Naive thymus-derived CD4-positive, alpha-beta T cell (primary cell): ENCODE results near the gene EMP1. TPM values are rescaled to one million over a fixed set of nuclear protein-coding genes. Genes with fewer than 3 reads are reported as not detected.

Experiments
- ATAC-seq: fragments of 150-1000 bp; cut with Tn5 transposase; 2 replicates; pipeline ENCODE4 v1.10.0; 2021; ENCODE audit warnings: mild to moderate bottlenecking, moderate library complexity
- CTCF ChIA-PET: fragments of 350-600 bp; sonication (Branson Sonifier 250); formaldehyde crosslinking; loops from one replicate; lab custom pipeline; 2021; ENCODE audit warnings: antibody characterized with exemption; lab: Charles Lee
- POLR2A ChIA-PET: fragments of 350-600 bp; sonication (Branson Sonifier 250); formaldehyde crosslinking; loops from one replicate; lab custom pipeline; 2021; ENCODE audit warnings: antibody characterized with exemption, inconsistent platforms; lab: Charles Lee
- DNase-seq, 9 donors: peaks; one replicate each; pipeline versions ENCODE4 v3.0.0 to v3.0.0-alpha.2; 2020 to 2022; ENCODE audit warnings: mixed read lengths in 1 of 9
- H3K27ac ChIP-seq: one replicate; pipeline ENCODE4 v1.7.0; 2013; ENCODE audit warnings: mild to moderate bottlenecking, low read depth, low read length, moderate library complexity
- H3K27me3 ChIP-seq, 2 donors: one replicate each; pipeline ENCODE4 v1.7.0; 2013; ENCODE audit warnings: low read length in 2 of 2, mild to moderate bottlenecking in 2 of 2, moderate library complexity in 2 of 2; ENCODE audit not compliant: control insufficient read depth in 2 of 2, insufficient read depth in 2 of 2
- H3K36me3 ChIP-seq, 3 experiments: 1 replicate in 2 of 3; 2 replicates in 1 of 3; pipeline ENCODE4 v1.7.0; 2013; ENCODE audit warnings: low read length in 3 of 3, mild to moderate bottlenecking in 3 of 3, moderate library complexity in 1 of 3; ENCODE audit not compliant: insufficient read depth in 3 of 3, control insufficient read depth in 2 of 3
- H3K4me1 ChIP-seq, 2 donors: one replicate each; pipeline ENCODE4 v1.7.0; 2013; ENCODE audit warnings: low read length in 2 of 2, mild to moderate bottlenecking in 2 of 2, moderate library complexity in 1 of 2; ENCODE audit not compliant: control insufficient read depth in 2 of 2, insufficient read depth in 2 of 2
- H3K4me3 ChIP-seq: 2 replicates; pipeline ENCODE4 v1.7.0; 2013; ENCODE audit warnings: mild to moderate bottlenecking, low read length
- H3K9me3 ChIP-seq, 3 experiments: 1 replicate in 2 of 3; 2 replicates in 1 of 3; pipeline ENCODE4 v1.7.0; 2013; ENCODE audit warnings: low read length in 3 of 3; ENCODE audit not compliant: control insufficient read depth in 2 of 3
- H3K27ac Mint-ChIP-seq, 9 donors: one replicate each; pipeline ENCODE4 v1.8.0; 2020 to 2022; ENCODE audit warnings: mixed read lengths in 9 of 9, mild to moderate bottlenecking in 8 of 9, moderate library complexity in 5 of 9, inconsistent platforms in 2 of 9
- H3K27me3 Mint-ChIP-seq, 5 donors: one replicate each; pipeline ENCODE4 v1.8.0; 2021 to 2022; ENCODE audit warnings: mixed read lengths in 5 of 5, mild to moderate bottlenecking in 1 of 5
- H3K36me3 Mint-ChIP-seq, 5 donors: one replicate each; pipeline ENCODE4 v1.8.0; 2020 to 2022; ENCODE audit warnings: mixed read lengths in 5 of 5, mild to moderate bottlenecking in 3 of 5, inconsistent platforms in 1 of 5
- H3K4me1 Mint-ChIP-seq, 7 donors: one replicate each; pipeline ENCODE4 v1.8.0; 2020 to 2022; ENCODE audit warnings: mixed read lengths in 7 of 7, mild to moderate bottlenecking in 3 of 7, inconsistent platforms in 1 of 7
- H3K4me3 Mint-ChIP-seq, 10 donors: one replicate each; pipeline ENCODE4 v1.8.0; 2020 to 2022; ENCODE audit warnings: mild to moderate bottlenecking in 10 of 10, mixed read lengths in 10 of 10, moderate library complexity in 6 of 10, inconsistent platforms in 2 of 10
- H3K9me3 Mint-ChIP-seq, 11 donors: one replicate each; pipeline ENCODE4 v1.8.0; 2020 to 2022; ENCODE audit warnings: mixed read lengths in 11 of 11, mild to moderate bottlenecking in 4 of 11, inconsistent platforms in 1 of 11, moderate library complexity in 1 of 11
- intact Hi-C, 2 donors: fragments of 100-400 bp; cut with micrococcal nuclease; formaldehyde crosslinking; loops; one replicate each; pipeline ENCODE4 v1.15.1; 2023
- polyA plus RNA-seq, 2 donors: library from polyadenylated mRNA; unstranded; fragments of 300-500 nt; fragmentation: Illumina TruSeq; gene quantifications; one replicate each; pipeline ENCODE4 v1.2.3, GENCODE V29; 2021
- total RNA-seq, 6 experiments: library from RNA in 5 of 6; stranded (reverse) in 5 of 6; gene quantifications; 1 replicate in 5 of 6; 2 replicates in 1 of 6; pipeline ENCODE4 v1.2.3 and lab custom pipeline; 2021 to 2026

Gene EMP1
- total and polyA plus RNA-seq, 7 experiments from 2014 or later = 0.37 to 40.1 (median 4.3) TPM; not detected in 1

- Histone ChIP-seq H3K36me3 (no peaks in the 10 kb centered on the region), H3K9me3 (no peaks in the 10 kb centered on the region), H3K27ac (no peak overlapping the region), H3K4me3 (no peak overlapping the region), H3K27me3 (no peaks in the 10 kb centered on the region), H3K4me1 (no peaks in the 10 kb centered on the region)
- ChIA-PET CTCF (interaction anchor here (0.7 kb wide), 1 partner anchor 95 kb away, joined by 4 read pairs; no protein-coding TSS in a partner anchor), POLR2A (no interaction called here)
- H3K4me3 Mint-ChIP-seq = no peak overlapping the region
- intact Hi-C loops = no loop called here
- ATAC-seq (no peak), DNase-seq (no peak)
- H3K4me1 Mint-ChIP-seq = no peaks in the 10 kb centered on the region
- no peak overlapping the region for H3K27ac Mint-ChIP-seq
- no peaks in the 10 kb centered on the region for H3K36me3 Mint-ChIP-seq
- H3K27me3 Mint-ChIP-seq = peaks cover 0 to 26% (median 8%) of the 10 kb centered on the region in 5 donors
- peaks cover 0 to 1% (median 0%) of the 10 kb centered on the region in 11 donors for H3K9me3 Mint-ChIP-seq
Observed at GRCh38 chr12:13241833-13242488, 45.4 kb downstream of the EMP1 start.

GRCh38 chr12:13242936-13243335 is 46.4 kb downstream of the EMP1 start:
- ChIA-PET POLR2A (no interaction called here), CTCF (no interaction called here)
- peaks cover 0 to 1% (median 0%) of the 10 kb centered on the region in 11 donors for H3K9me3 Mint-ChIP-seq
- no peaks in the 10 kb centered on the region for H3K4me1 Mint-ChIP-seq
- DNase-seq (no peak), ATAC-seq (no peak)
- Histone ChIP-seq H3K27me3 (no peaks in the 10 kb centered on the region), H3K9me3 (no peaks in the 10 kb centered on the region), H3K4me1 (no peaks in the 10 kb centered on the region), H3K27ac (no peak overlapping the region), H3K4me3 (no peak overlapping the region), H3K36me3 (no peaks in the 10 kb centered on the region)
- H3K36me3 Mint-ChIP-seq = no peaks in the 10 kb centered on the region
- H3K4me3 Mint-ChIP-seq = no peak overlapping the region
- intact Hi-C loops = no loop called here
- peaks cover 0 to 22% (median 8%) of the 10 kb centered on the region in 5 donors for H3K27me3 Mint-ChIP-seq
- H3K27ac Mint-ChIP-seq = no peak overlapping the region

- no peaks in the 10 kb centered on the region for H3K36me3 ChIP-seq
- H3K4me1 ChIP-seq = no peaks in the 10 kb centered on the region
- DNase-seq (no peak), ATAC-seq (no peak)
- H3K27ac ChIP-seq = no peak overlapping the region
- H3K9me3 Mint-ChIP-seq = peaks cover 0 to 1% (median 0%) of the 10 kb centered on the region in 11 donors
- ChIA-PET POLR2A (no interaction called here), CTCF (interaction anchor here (1.2 kb wide), 1 partner anchor 32 kb away, joined by 3 read pairs; no protein-coding TSS in a partner anchor)
- no peaks in the 10 kb centered on the region for H3K4me1 Mint-ChIP-seq
- no peak overlapping the region for H3K27ac Mint-ChIP-seq
- no peaks in the 10 kb centered on the region for H3K9me3 ChIP-seq
- no peaks in the 10 kb centered on the region for H3K27me3 ChIP-seq
- peaks cover 0 to 26% (median 8%) of the 10 kb centered on the region in 5 donors for H3K27me3 Mint-ChIP-seq
- H3K36me3 Mint-ChIP-seq = no peaks in the 10 kb centered on the region
- H3K4me3 ChIP-seq = no peak overlapping the region
- no peak overlapping the region for H3K4me3 Mint-ChIP-seq
- intact Hi-C loops = no loop called here
Observed at GRCh38 chr12:13243516-13244070, 47.1 kb downstream of the EMP1 start.

- Histone ChIP-seq H3K27ac (no peak overlapping the region), H3K4me3 (no peak overlapping the region), H3K27me3 (no peaks in the 10 kb centered on the region), H3K4me1 (no peaks in the 10 kb centered on the region), H3K9me3 (no peaks in the 10 kb centered on the region), H3K36me3 (no peaks in the 10 kb centered on the region)
- H3K9me3 Mint-ChIP-seq = peaks cover 0 to 3% (median 0%) of the 10 kb centered on the region in 11 donors
- ChIA-PET CTCF (interaction anchor here (1.9 kb wide), 1 partner anchor 12 kb away, joined by 4 read pairs; no protein-coding TSS in a partner anchor), POLR2A (no interaction called here)
- H3K27me3 Mint-ChIP-seq = peaks cover 5 to 15% (median 12%) of the 10 kb centered on the region in 5 donors
- no peak overlapping the region for H3K4me3 Mint-ChIP-seq
- no peak for ATAC-seq
- H3K4me1 Mint-ChIP-seq = no peaks in the 10 kb centered on the region
- no peaks in the 10 kb centered on the region for H3K36me3 Mint-ChIP-seq
- H3K27ac Mint-ChIP-seq = no peak overlapping the region
- no peak for DNase-seq
- intact Hi-C loops = no loop called here
Observed at GRCh38 chr12:13247596-13247995, 51.1 kb downstream of the EMP1 start.

GRCh38 chr12:13248964-13249363 is 52.4 kb downstream of the EMP1 start:
- Mint-ChIP-seq H3K36me3 (no peaks in the 10 kb centered on the region), H3K4me3 (no peak overlapping the region), H3K4me1 (no peaks in the 10 kb centered on the region), H3K9me3 (peaks cover 0 to 3% (median 0%) of the 10 kb centered on the region in 11 donors), H3K27ac (peak overlapping the region in 1 of 9 donors; percentile 23), H3K27me3 (peaks cover 5 to 15% (median 12%) of the 10 kb centered on the region in 5 donors)
- ATAC-seq (no peak), DNase-seq (no peak)
- no peaks in the 10 kb centered on the region for H3K27me3 ChIP-seq
- ChIA-PET CTCF (no interaction called here), POLR2A (no interaction called here)
- H3K27ac ChIP-seq = no peak overlapping the region
- intact Hi-C loops = no loop called here
- no peak overlapping the region for H3K4me3 ChIP-seq
- H3K9me3 ChIP-seq = no peaks in the 10 kb centered on the region
- no peaks in the 10 kb centered on the region for H3K4me1 ChIP-seq
- H3K36me3 ChIP-seq = no peaks in the 10 kb centered on the region

- CTCF ChIA-PET = no interaction called here
- ATAC-seq = no peak
Observed at GRCh38 chr12:13250416-13250815, 53.9 kb downstream of the EMP1 start.

More at GRCh38 chr12:13250416-13250815, 53.9 kb downstream of the EMP1 start:
- Histone ChIP-seq H3K27me3 (no peaks in the 10 kb centered on the region), H3K4me1 (no peaks in the 10 kb centered on the region), H3K4me3 (no peak overlapping the region), H3K9me3 (no peaks in the 10 kb centered on the region), H3K36me3 (no peaks in the 10 kb centered on the region), H3K27ac (no peak overlapping the region)
- no peak overlapping the region for H3K27ac Mint-ChIP-seq
- POLR2A ChIA-PET = no interaction called here
- H3K36me3 Mint-ChIP-seq = no peaks in the 10 kb centered on the region
- peaks cover 0 to 3% (median 0%) of the 10 kb centered on the region in 11 donors for H3K9me3 Mint-ChIP-seq
- no peak for DNase-seq
- no peak overlapping the region for H3K4me3 Mint-ChIP-seq
- H3K27me3 Mint-ChIP-seq = peaks cover 5 to 13% (median 10%) of the 10 kb centered on the region in 5 donors
- no peaks in the 10 kb centered on the region for H3K4me1 Mint-ChIP-seq
- intact Hi-C loops = no loop called here
